CD4-positive, alpha-beta T cell treated with Interleukin-17A for 4 hours (primary cell): ENCODE measurements around the gene BFSP2.

Experiments
- DNase-seq: peaks from one replicate; pipeline ENCODE4 v3.0.0-alpha.2; 2020; ENCODE audit warnings: mixed read lengths

Gene BFSP2

GRCh38 chr3:133383741-133384140 is 16.1 kb upstream of the BFSP2 start:
- no peak for DNase-seq

- DNase-seq = peak; percentile 19
These were observed 15.4 kb upstream of the BFSP2 start for GRCh38 chr3:133384331-133385027.

- no peak for DNase-seq
These were observed 13.0 kb upstream of the BFSP2 start for GRCh38 chr3:133386876-133387275.

GRCh38 chr3:133387341-133387740 is 12.5 kb upstream of the BFSP2 start:
- DNase-seq = no peak

GRCh38 chr3:133388696-133389395 is 11.0 kb upstream of the BFSP2 start:
- DNase-seq = no peak

GRCh38 chr3:133390715-133391114 is 9.1 kb upstream of the BFSP2 start:
- DNase-seq = no peak

- DNase-seq = no peak
These were observed 6.7 kb upstream of the BFSP2 start for GRCh38 chr3:133393204-133393603.

GRCh38 chr3:133393691-133394474 is 6.0 kb upstream of the BFSP2 start:
- no peak for DNase-seq

- DNase-seq = no peak
These were observed 5.1 kb upstream of the BFSP2 start for GRCh38 chr3:133394561-133395311.

GRCh38 chr3:133396906-133397305 is 3.0 kb upstream of the BFSP2 start:
- no peak for DNase-seq

GRCh38 chr3:133401374-133402135 is 1.7 kb downstream of the BFSP2 start:
- no peak for DNase-seq

- DNase-seq = no peak
These were observed 5.1 kb downstream of the BFSP2 start for GRCh38 chr3:133404920-133405319.

- DNase-seq = no peak
These were observed 8.5 kb downstream of the BFSP2 start for GRCh38 chr3:133408366-133408765.

GRCh38 chr3:133408961-133409360 is 9.1 kb downstream of the BFSP2 start:
- DNase-seq = no peak

GRCh38 chr3:133410191-133410892 is 10.5 kb downstream of the BFSP2 start:
- DNase-seq = no peak

GRCh38 chr3:133412183-133413132 is 12.6 kb downstream of the BFSP2 start:
- DNase-seq = no peak

- no peak for DNase-seq
These were observed 13.5 kb downstream of the BFSP2 start for GRCh38 chr3:133413161-133414020.

- no peak for DNase-seq
These were observed 14.2 kb downstream of the BFSP2 start for GRCh38 chr3:133414021-133414392.

- no peak for DNase-seq
These were observed 18.5 kb downstream of the BFSP2 start for GRCh38 chr3:133418361-133418760.
